Measurements from ENCODE around the gene RPL39L. TPM values are rescaled to one million over a fixed set of nuclear protein-coding genes. Genes with fewer than 3 reads are reported as not detected.
A peak's percentile ranks its signal among the peaks of the same experiment; 100 is the strongest.

RPL39L gene
- total and polyA plus RNA-seq, 4 donors = 3.4 to 9.4 (median 6.4) TPM

DNA sequence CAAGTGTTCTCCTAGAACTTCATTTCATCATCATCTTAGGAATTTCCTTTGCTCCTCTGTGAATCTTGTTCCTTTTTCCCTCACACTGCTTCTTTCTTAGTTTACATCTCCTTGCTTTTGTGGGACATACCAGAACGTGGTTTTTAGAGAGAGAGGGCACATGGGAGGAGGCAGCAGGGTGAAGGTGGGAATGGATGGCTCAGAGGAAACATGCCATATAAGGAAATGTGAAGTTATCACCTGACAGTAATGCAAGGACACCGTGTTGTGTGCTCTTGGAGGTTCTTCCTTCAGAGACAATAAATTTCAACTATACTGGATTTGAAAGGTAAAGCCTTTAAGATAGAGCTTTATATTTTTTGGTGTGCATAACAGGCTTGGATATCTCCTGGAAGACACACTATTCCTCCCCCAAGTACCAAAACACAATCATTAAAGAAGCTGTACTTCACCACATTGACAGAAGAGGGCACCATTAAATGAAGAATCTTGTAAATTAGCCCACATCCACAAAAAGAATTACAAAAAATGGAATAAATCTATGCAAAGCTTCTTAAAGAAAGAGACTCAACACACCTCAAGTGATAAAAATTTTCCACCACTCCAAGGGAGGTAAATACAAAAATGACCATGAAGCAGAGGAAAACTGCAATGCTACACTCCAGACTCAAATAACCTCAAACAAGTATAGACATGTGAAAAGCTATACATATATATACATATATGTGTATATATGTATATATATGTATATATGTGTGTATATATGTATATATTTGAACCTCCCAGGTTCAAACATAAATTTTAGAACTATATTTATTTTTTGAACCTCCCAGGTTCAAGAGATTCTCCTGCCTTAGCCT lies 26.1 kb downstream of the RPL39L start:
- H3K4me3 ChIP-seq = no peak overlapping the region
- no peaks in the 10 kb centered on the region for H3K36me3 ChIP-seq (ENCODE audit: control insufficient read depth in 4 of 4, insufficient read depth in 4 of 4, low read length in 4 of 4)
- no peaks in the 10 kb centered on the region for H3K27me3 ChIP-seq (ENCODE audit: control insufficient read depth in 3 of 3, insufficient read depth in 3 of 3, low read length in 2 of 3)
- DNase-seq (peak in 2 of 3 donors; percentile 13 to 19), ATAC-seq (ENCODE audit: insufficient read depth, low FRiP score) (no peak)
- H3K27ac ChIP-seq (ENCODE audit: low read depth in 1 of 2, low read length in 1 of 2) = no peak overlapping the region
- TF ChIP-seq, protein P1, sequence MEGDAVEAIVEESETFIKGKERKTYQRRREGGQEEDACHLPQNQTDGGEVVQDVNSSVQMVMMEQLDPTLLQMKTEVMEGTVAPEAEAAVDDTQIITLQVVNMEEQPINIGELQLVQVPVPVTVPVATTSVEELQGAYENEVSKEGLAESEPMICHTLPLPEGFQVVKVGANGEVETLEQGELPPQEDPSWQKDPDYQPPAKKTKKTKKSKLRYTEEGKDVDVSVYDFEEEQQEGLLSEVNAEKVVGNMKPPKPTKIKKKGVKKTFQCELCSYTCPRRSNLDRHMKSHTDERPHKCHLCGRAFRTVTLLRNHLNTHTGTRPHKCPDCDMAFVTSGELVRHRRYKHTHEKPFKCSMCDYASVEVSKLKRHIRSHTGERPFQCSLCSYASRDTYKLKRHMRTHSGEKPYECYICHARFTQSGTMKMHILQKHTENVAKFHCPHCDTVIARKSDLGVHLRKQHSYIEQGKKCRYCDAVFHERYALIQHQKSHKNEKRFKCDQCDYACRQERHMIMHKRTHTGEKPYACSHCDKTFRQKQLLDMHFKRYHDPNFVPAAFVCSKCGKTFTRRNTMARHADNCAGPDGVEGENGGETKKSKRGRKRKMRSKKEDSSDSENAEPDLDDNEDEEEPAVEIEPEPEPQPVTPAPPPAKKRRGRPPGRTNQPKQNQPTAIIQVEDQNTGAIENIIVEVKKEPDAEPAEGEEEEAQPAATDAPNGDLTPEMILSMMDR (IDR thresholded peaks at IDR 0.05; ENCODE audit: control extremely low read depth, extremely low read depth) = peak; percentile 35
- no peak overlapping the region for H3K9ac ChIP-seq (ENCODE audit: insufficient read depth in 1 of 2, low read length in 2 of 2)
- WGBS, 2 donors = 32 to 46% methylated on average over 2 of the region's 2 CpGs
- no peaks in the 10 kb centered on the region for H3K4me1 ChIP-seq (ENCODE audit: control insufficient read depth in 5 of 5, insufficient read depth in 5 of 5, low read length in 5 of 5)
- no peaks in the 10 kb centered on the region for H3K9me3 ChIP-seq (ENCODE audit: control insufficient read depth in 4 of 4, insufficient read depth in 3 of 4, low read length in 3 of 4)

- WGBS, 2 donors = 77 to 94% methylated on average over 1 of the region's 1 CpG
- Histone ChIP-seq H3K36me3 (ENCODE audit: control insufficient read depth in 4 of 4, insufficient read depth in 4 of 4, low read length in 4 of 4) (no peaks in the 10 kb centered on the region), H3K27me3 (ENCODE audit: control insufficient read depth in 3 of 3, insufficient read depth in 3 of 3, low read length in 2 of 3) (no peaks in the 10 kb centered on the region), H3K9ac (ENCODE audit: insufficient read depth in 1 of 2, low read length in 2 of 2) (no peak overlapping the region), H3K4me1 (ENCODE audit: control insufficient read depth in 5 of 5, insufficient read depth in 5 of 5, low read length in 5 of 5) (no peaks in the 10 kb centered on the region), H3K4me3 (no peak overlapping the region), H3K9me3 (ENCODE audit: control insufficient read depth in 4 of 4, insufficient read depth in 3 of 4, low read length in 3 of 4) (no peaks in the 10 kb centered on the region), H3K27ac (ENCODE audit: low read depth in 1 of 2, low read length in 1 of 2) (no peak overlapping the region)
- DNase-seq (no peak), ATAC-seq (ENCODE audit: insufficient read depth, low FRiP score) (no peak)
- TF ChIP-seq, protein P1 (IDR thresholded peaks at IDR 0.05; ENCODE audit: control extremely low read depth, extremely low read depth) = no peak
Measured at GRCh38 chr3:187110156-187110555, 29.1 kb downstream of the RPL39L start.

GRCh38 chr3:187107989-187108388 lies 31.3 kb downstream of the RPL39L start:
- Histone ChIP-seq H3K27ac (ENCODE audit: low read depth in 1 of 2, low read length in 1 of 2) (no peak overlapping the region), H3K9ac (ENCODE audit: insufficient read depth in 1 of 2, low read length in 2 of 2) (no peak overlapping the region), H3K36me3 (ENCODE audit: control insufficient read depth in 4 of 4, insufficient read depth in 4 of 4, low read length in 4 of 4) (no peaks in the 10 kb centered on the region), H3K9me3 (ENCODE audit: control insufficient read depth in 4 of 4, insufficient read depth in 3 of 4, low read length in 3 of 4) (no peaks in the 10 kb centered on the region), H3K27me3 (ENCODE audit: control insufficient read depth in 3 of 3, insufficient read depth in 3 of 3, low read length in 2 of 3) (no peaks in the 10 kb centered on the region), H3K4me3 (no peak overlapping the region), H3K4me1 (ENCODE audit: control insufficient read depth in 5 of 5, insufficient read depth in 5 of 5, low read length in 5 of 5) (no peaks in the 10 kb centered on the region)
- TF ChIP-seq, protein P1 (IDR thresholded peaks at IDR 0.05; ENCODE audit: control extremely low read depth, extremely low read depth) = no peak
- ATAC-seq (ENCODE audit: insufficient read depth, low FRiP score) = no peak
- WGBS, 2 donors = 79 to 81% methylated on average over 3 of the region's 3 CpGs
- DNase-seq = no peak
